ENCODE results near the gene UCMA. TPM values are rescaled to one million over a fixed set of nuclear protein-coding genes. Genes with fewer than 3 reads are reported as not detected.
"Not testable (repeated sequence)": the region's sequence is repeated elsewhere in the genome, so short reads cannot be mapped to it uniquely, and the experiment has no call there.

The UCMA gene
- total RNA-seq, 2 experiments from 2014 or later, result not detected

GRCh38 chr10:13253726-13254125 lies 19.6 kb upstream of the UCMA start:
- H3K4me3 Mint-ChIP-seq, result no peak overlapping the region
- CTCF ChIA-PET, result interaction anchor here (0.6 kb wide), 1 partner anchor 157 kb away, joined by 3 read pairs; no protein-coding TSS in a partner anchor
- no peak overlapping the region for H3K27ac Mint-ChIP-seq
- POLR2A ChIA-PET, result no interaction called here
- DNase-seq, result no peak
- peaks cover 4% of the 10 kb centered on the region for H3K4me1 Mint-ChIP-seq
- H3K9me3 Mint-ChIP-seq, result no peaks in the 10 kb centered on the region
- H3K27me3 Mint-ChIP-seq, result peaks cover 12% of the 10 kb centered on the region
- H3K36me3 Mint-ChIP-seq (ENCODE audit: low read depth), result no peaks in the 10 kb centered on the region

DNA sequence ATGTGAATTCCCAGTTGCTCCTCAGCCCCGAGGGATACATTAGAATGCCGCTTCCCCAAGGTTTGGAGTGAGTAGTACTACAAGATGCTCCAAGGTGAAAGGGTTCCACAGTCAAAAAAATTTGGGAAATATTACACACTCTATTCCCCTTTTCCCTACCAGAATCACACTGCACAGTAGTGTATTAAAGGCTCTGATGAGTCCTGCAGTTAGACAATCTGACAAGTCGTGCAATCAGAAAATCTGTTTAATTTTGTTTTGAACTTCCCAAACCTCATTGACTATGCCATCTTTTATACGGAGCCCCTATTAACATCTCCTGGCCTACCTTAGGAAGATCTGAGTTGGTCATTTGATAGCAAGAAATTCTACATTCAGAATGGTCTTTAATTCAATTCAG lies 13.6 kb upstream of the UCMA start:
- Mint-ChIP-seq H3K27ac (no peak overlapping the region), H3K36me3 (ENCODE audit: low read depth) (no peaks in the 10 kb centered on the region), H3K4me3 (no peak overlapping the region), H3K4me1 (no peaks in the 10 kb centered on the region), H3K27me3 (no peaks in the 10 kb centered on the region), H3K9me3 (no peaks in the 10 kb centered on the region)
- POLR2A ChIA-PET, result no interaction called here
- CTCF ChIA-PET, result no interaction called here
- DNase-seq, result no peak

DNA sequence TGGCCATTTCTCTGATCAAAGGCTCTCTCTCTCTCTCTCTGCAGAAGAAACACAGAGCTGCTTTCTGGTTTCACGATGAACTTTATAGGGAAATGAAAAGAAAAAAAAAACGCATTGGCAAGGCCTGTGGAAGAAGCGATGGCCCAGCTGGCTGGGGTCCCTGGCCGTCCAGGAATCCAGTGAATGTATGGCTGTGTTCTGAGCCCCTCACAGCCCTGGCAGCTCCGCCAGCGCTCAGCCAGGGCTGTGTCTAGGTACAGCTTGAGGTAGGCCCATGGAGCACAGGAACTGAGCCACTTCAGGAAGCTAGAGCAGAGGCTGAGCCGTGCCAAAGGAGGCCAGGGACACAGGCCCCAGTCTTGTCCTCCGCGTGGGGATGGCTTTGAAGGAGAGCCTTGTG lies 13.1 kb upstream of the UCMA start:
- no peak overlapping the region for H3K4me3 Mint-ChIP-seq
- DNase-seq, result no peak
- H3K27ac Mint-ChIP-seq, result no peak overlapping the region
- H3K9me3 Mint-ChIP-seq, result no peaks in the 10 kb centered on the region
- no peaks in the 10 kb centered on the region for H3K36me3 Mint-ChIP-seq (ENCODE audit: low read depth)
- ChIA-PET CTCF (no interaction called here), POLR2A (no interaction called here)
- no peaks in the 10 kb centered on the region for H3K4me1 Mint-ChIP-seq
- H3K27me3 Mint-ChIP-seq, result no peaks in the 10 kb centered on the region

DNA sequence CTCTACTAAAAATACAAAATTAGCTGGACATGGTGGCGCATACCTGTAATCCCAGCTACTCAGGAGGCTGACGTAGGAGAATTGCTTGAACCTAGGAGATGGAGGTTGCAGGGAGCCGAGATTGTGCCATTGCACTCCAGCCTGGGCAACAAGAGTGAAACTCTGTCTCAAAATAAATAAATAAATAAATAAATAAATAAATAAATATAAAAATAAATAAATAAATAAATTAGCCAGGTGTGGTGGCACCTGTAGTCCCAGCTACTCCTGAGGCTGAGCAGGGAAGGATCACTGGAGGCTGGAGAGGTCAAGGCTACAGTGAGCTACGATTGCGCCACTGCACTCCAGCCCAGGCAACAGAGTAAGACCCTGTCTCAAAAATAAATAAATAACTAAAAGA lies 8.1 kb upstream of the UCMA start:
- DNase-seq; H3K36me3 Mint-ChIP-seq (ENCODE audit: low read depth); H3K9me3 Mint-ChIP-seq; H3K27ac Mint-ChIP-seq; H3K27me3 Mint-ChIP-seq; POLR2A ChIA-PET; H3K4me3 Mint-ChIP-seq; CTCF ChIA-PET; H3K4me1 Mint-ChIP-seq: not testable (repeated sequence)

GRCh38 chr10:13241613-13242012 lies 7.4 kb upstream of the UCMA start:
- Mint-ChIP-seq H3K36me3 (ENCODE audit: low read depth) (no peaks in the 10 kb centered on the region), H3K4me3 (no peak overlapping the region), H3K9me3 (no peaks in the 10 kb centered on the region), H3K27ac (no peak overlapping the region), H3K4me1 (no peaks in the 10 kb centered on the region), H3K27me3 (no peaks in the 10 kb centered on the region)
- DNase-seq, result no peak
- CTCF ChIA-PET, result interaction anchor here (0.9 kb wide), 1 partner anchor 12 kb away, joined by 4 read pairs; no protein-coding TSS in a partner anchor
- POLR2A ChIA-PET, result no interaction called here

- POLR2A ChIA-PET, result no interaction called here
- DNase-seq, result no peak
- Mint-ChIP-seq H3K27me3 (no peaks in the 10 kb centered on the region), H3K4me3 (no peak overlapping the region), H3K4me1 (no peaks in the 10 kb centered on the region), H3K27ac (no peak overlapping the region), H3K36me3 (ENCODE audit: low read depth) (no peaks in the 10 kb centered on the region), H3K9me3 (no peaks in the 10 kb centered on the region)
- CTCF ChIA-PET, result no interaction called here
These were observed 5.7 kb upstream of the UCMA start for GRCh38 chr10:13239923-13240322.

DNA sequence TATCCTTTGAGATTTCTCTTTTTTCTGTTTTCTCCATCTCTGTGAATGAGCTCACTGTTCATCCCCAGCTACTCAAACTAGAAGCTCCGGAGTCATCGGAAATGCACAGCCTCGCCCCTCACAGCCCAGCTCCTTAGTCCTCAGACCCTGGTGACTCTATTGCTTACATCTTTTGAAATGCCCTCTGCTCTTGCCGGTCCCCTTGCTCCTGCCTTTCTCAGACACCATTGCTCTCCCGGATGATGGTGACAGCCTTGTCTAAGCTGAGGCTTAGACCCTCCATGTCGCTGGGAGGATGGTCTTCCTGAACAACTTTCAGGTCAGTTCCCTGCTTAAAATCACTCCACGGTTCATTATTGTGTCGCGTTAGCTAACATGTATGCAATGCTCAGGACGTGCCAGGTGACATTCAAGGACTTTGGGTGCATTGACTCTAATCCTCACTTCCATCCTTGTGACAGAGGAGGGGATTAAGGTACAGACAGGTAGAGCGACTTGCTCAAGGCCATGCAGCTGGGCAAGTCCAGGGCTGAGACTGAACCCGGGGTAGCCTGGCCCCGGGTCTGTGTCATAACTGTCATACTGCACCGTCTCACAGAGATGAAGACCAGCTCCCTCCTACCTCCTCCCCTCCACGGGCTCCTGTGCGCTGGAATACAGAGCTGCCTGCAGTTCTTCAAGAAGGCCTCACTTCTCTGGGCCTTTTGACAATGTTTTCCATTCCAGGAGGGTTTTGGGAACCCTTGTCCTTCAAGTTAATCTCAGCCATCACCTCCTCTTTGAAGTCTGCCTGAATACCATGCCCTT lies 4.3 kb upstream of the UCMA start:
- CTCF ChIA-PET, result interaction anchor here (0.6 to 1.8 kb wide), 2 partner anchors 64 to 706 kb away, joined by 4 to 6 read pairs; no protein-coding TSS in a partner anchor
- no peak for DNase-seq
- H3K9me3 Mint-ChIP-seq, result no peaks in the 10 kb centered on the region
- H3K4me1 Mint-ChIP-seq, result no peaks in the 10 kb centered on the region
- POLR2A ChIA-PET, result no interaction called here
- H3K4me3 Mint-ChIP-seq, result no peak overlapping the region
- H3K27me3 Mint-ChIP-seq, result no peaks in the 10 kb centered on the region
- no peaks in the 10 kb centered on the region for H3K36me3 Mint-ChIP-seq (ENCODE audit: low read depth)
- no peak overlapping the region for H3K27ac Mint-ChIP-seq

GRCh38 chr10:13236638-13237037 lies 2.5 kb upstream of the UCMA start:
- ChIA-PET POLR2A (no interaction called here), CTCF (no interaction called here)
- Mint-ChIP-seq H3K27me3 (no peaks in the 10 kb centered on the region), H3K4me3 (no peak overlapping the region), H3K27ac (no peak overlapping the region), H3K36me3 (ENCODE audit: low read depth) (no peaks in the 10 kb centered on the region), H3K4me1 (no peaks in the 10 kb centered on the region), H3K9me3 (no peaks in the 10 kb centered on the region)
- no peak for DNase-seq

DNA sequence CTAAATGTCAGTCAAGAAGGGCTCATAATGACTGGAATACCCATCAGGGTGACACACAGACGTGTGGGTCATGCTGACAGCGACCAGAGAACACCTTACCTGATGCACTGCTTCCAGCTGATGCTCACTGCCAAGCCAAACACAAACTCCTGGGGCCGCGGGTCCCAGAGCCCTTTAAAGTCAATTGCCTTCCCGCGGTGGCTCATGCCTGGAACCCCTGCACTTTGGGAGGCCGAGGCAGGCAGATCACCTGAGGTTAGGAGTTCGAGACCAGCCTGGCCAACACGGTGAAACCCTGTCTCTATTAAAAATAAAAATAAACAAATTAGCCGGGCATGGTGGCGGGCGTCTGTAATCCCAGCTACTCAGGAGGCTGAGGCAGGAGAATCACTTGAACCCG lies 562 bp upstream of the UCMA start:
- H3K9me3 Mint-ChIP-seq; H3K4me3 Mint-ChIP-seq; H3K27me3 Mint-ChIP-seq; H3K27ac Mint-ChIP-seq; CTCF ChIA-PET; H3K36me3 Mint-ChIP-seq (ENCODE audit: low read depth); DNase-seq; POLR2A ChIA-PET; H3K4me1 Mint-ChIP-seq: not testable (repeated sequence)

DNA sequence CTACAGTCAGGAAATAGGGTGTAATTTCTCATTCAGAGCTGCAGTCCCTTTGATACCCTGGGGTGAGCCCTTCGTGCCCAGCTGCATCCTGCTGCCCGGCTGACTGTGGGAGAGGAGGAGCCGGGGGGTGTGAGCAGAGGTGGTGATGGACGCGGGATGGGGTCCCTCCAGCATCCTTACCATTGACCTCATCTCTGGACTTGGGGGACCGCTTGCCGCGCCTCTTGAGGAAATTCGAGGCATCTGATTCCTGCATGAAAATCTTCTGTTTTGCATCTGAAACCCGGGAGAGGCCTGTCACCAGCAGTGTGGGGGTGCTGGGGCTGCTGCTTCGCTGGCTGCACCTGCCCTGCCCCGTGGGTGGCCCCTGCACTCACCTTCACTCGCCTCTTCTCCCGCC lies 816 bp downstream of the UCMA start:
- Mint-ChIP-seq H3K4me3 (no peak overlapping the region), H3K27me3 (no peaks in the 10 kb centered on the region), H3K36me3 (ENCODE audit: low read depth) (no peaks in the 10 kb centered on the region), H3K4me1 (no peaks in the 10 kb centered on the region), H3K27ac (no peak overlapping the region), H3K9me3 (no peaks in the 10 kb centered on the region)
- ChIA-PET CTCF (no interaction called here), POLR2A (no interaction called here)
- DNase-seq, result no peak

DNA sequence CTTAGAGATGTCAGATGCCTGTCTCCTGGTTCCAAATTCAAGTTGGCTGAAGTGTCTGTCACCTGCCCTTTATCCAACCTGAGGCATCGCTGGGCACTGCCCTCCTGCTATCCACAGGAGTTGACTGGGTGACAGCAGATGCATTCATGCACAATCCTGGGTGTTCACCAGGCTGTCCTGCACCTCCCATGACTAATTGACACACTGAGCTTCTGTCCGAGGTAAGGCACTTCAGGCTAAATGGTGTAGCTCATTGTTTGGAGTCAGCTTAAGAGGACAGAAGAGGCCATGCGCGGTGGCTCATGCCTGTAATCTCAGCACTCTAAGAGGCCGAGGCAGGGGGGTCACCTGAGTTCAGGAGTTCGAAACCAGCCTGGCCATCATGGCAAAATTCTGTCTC lies 2.4 kb downstream of the UCMA start:
- no peak for DNase-seq
- no peaks in the 10 kb centered on the region for H3K27me3 Mint-ChIP-seq
- H3K9me3 Mint-ChIP-seq, result no peaks in the 10 kb centered on the region
- no peak overlapping the region for H3K27ac Mint-ChIP-seq
- CTCF ChIA-PET, result no interaction called here
- no peaks in the 10 kb centered on the region for H3K36me3 Mint-ChIP-seq (ENCODE audit: low read depth)
- POLR2A ChIA-PET, result no interaction called here
- H3K4me1 Mint-ChIP-seq, result no peaks in the 10 kb centered on the region
- H3K4me3 Mint-ChIP-seq, result no peak overlapping the region

GRCh38 chr10:13231190-13231589 lies 3.0 kb downstream of the UCMA start:
- no peak for DNase-seq
- H3K4me3 Mint-ChIP-seq, result no peak overlapping the region
- H3K36me3 Mint-ChIP-seq (ENCODE audit: low read depth), result no peaks in the 10 kb centered on the region
- ChIA-PET POLR2A (no interaction called here), CTCF (no interaction called here)
- H3K27ac Mint-ChIP-seq, result no peak overlapping the region
- no peaks in the 10 kb centered on the region for H3K27me3 Mint-ChIP-seq
- H3K9me3 Mint-ChIP-seq, result no peaks in the 10 kb centered on the region
- no peaks in the 10 kb centered on the region for H3K4me1 Mint-ChIP-seq

DNA sequence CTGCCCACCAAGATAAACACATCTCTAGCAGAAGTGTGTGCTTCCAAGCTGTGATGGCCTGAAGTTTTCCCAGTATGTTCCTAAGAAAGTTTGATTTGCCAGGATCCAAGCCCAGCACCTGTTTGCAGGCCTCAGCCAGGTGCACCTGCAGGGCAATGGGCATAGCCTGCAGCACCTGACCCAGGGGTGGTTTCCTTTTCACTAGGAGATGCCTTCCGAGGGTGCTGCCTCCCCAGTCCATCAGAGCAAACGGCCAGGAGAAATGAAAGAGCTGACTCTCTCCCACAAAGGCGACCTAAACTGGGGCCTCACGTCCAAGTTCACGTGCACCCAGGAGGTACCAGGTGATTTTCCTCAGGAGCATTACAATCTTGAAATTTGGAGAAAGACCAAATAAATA lies 7.1 kb downstream of the UCMA start:
- no peak overlapping the region for H3K4me3 Mint-ChIP-seq
- no peaks in the 10 kb centered on the region for H3K4me1 Mint-ChIP-seq
- no peak overlapping the region for H3K27ac Mint-ChIP-seq
- CTCF ChIA-PET, result no interaction called here
- POLR2A ChIA-PET, result no interaction called here
- H3K36me3 Mint-ChIP-seq (ENCODE audit: low read depth), result no peaks in the 10 kb centered on the region
- H3K27me3 Mint-ChIP-seq, result no peaks in the 10 kb centered on the region
- no peaks in the 10 kb centered on the region for H3K9me3 Mint-ChIP-seq
- no peak for DNase-seq

- POLR2A ChIA-PET, result no interaction called here
- Mint-ChIP-seq H3K27me3 (no peaks in the 10 kb centered on the region), H3K36me3 (ENCODE audit: low read depth) (no peaks in the 10 kb centered on the region), H3K9me3 (no peaks in the 10 kb centered on the region), H3K4me1 (no peaks in the 10 kb centered on the region), H3K4me3 (no peak overlapping the region), H3K27ac (no peak overlapping the region)
- CTCF ChIA-PET, result interaction anchor here (0.9 kb wide), 1 partner anchor 64 kb away, joined by 3 read pairs; the partner anchor contains the start of gene MCM10
- no peak for DNase-seq
These were observed 8.6 kb downstream of the UCMA start for GRCh38 chr10:13225601-13226000.
